Activated T-cell treated with anti-CD3 and anti-CD28 coated beads for 4 hours (primary cell): ENCODE data around the gene AFM.

Source experiments
- DNase-seq: peaks from one replicate; pipeline ENCODE4 v3.0.0-alpha.2; 2020

AFM gene, protein sequence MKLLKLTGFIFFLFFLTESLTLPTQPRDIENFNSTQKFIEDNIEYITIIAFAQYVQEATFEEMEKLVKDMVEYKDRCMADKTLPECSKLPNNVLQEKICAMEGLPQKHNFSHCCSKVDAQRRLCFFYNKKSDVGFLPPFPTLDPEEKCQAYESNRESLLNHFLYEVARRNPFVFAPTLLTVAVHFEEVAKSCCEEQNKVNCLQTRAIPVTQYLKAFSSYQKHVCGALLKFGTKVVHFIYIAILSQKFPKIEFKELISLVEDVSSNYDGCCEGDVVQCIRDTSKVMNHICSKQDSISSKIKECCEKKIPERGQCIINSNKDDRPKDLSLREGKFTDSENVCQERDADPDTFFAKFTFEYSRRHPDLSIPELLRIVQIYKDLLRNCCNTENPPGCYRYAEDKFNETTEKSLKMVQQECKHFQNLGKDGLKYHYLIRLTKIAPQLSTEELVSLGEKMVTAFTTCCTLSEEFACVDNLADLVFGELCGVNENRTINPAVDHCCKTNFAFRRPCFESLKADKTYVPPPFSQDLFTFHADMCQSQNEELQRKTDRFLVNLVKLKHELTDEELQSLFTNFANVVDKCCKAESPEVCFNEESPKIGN

GRCh38 chr4:73481358-73481757, at the start of gene AFM:
TSS of gene AFM (plus strand) at chr4:73481745. CDS start at chr4:73481776, 31 bp downstream.
- DNase-seq: no peak

DNA sequence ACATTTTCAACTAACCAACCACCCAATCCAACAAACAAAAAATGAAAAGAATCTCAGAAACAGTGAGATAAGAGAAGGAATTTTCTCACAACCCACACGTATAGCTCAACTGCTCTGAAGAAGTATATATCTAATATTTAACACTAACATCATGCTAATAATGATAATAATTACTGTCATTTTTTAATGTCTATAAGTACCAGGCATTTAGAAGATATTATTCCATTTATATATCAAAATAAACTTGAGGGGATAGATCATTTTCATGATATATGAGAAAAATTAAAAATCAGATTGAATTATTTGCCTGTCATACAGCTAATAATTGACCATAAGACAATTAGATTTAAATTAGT, 49.8 kb upstream of the AFM start:
- no peak for DNase-seq

DNA sequence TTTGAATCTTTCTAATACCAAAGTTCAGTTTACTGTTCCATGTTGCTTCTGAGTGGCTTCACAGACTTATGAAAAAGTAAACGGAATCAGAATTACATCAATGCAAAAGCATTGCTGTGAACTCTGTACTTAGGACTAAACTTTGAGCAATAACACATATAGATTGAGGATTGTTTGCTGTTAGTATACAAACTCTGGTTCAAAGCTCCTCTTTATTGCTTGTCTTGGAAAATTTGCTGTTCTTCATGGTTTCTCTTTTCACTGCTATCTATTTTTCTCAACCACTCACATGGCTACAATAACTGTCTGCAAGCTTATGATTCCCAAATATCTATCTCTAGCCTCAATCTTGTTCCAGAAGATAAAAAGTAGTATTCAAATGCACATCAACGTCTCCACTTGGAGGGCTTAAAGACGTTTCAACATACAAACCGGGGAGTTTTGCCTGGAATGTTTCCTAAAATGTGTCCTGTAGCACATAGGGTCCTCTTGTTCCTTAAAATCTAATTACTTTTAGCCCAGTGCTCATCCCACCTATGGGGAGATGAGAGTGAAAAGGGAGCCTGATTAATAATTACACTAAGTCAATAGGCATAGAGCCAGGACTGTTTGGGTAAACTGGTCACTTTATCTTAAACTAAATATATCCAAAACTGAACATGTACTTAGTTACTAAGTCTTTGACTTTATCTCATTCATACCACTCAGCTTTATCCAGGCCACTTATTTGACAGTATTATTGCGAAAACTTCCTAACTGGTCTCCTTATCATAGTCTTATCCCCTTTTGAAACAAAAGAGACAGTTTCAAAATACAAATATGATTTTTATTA, 49.2 kb upstream of the AFM start:
- no peak for DNase-seq

DNA sequence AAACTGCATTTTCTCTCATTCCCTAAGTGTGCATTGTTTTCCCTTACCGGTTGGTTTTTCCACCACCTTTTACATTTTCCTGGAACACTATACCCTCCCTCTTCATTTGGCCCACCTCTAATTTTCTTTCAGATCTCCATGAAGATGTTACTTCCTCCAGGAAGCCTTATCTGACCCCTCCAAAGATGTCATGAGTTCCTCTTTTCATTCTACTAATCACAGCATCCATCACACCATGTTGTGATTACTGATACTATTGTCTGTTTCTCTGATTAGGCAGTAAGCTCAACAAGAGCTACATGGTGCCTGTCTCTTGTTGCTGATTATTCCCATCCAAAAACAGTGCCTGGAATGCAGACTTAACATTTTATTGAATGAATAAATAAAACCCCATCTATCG, 48.4 kb upstream of the AFM start:
- DNase-seq: no peak

GRCh38 chr4:73434311-73434710, 47.2 kb upstream of the AFM start:
- no peak for DNase-seq

- DNase-seq: no peak
These were observed 45.6 kb upstream of the AFM start, which contains the start of gene AFP for GRCh38 chr4:73435984-73436383. TSS of gene AFP (plus strand) at chr4:73436221. CDS start at chr4:73436263, 42 bp downstream.

DNA sequence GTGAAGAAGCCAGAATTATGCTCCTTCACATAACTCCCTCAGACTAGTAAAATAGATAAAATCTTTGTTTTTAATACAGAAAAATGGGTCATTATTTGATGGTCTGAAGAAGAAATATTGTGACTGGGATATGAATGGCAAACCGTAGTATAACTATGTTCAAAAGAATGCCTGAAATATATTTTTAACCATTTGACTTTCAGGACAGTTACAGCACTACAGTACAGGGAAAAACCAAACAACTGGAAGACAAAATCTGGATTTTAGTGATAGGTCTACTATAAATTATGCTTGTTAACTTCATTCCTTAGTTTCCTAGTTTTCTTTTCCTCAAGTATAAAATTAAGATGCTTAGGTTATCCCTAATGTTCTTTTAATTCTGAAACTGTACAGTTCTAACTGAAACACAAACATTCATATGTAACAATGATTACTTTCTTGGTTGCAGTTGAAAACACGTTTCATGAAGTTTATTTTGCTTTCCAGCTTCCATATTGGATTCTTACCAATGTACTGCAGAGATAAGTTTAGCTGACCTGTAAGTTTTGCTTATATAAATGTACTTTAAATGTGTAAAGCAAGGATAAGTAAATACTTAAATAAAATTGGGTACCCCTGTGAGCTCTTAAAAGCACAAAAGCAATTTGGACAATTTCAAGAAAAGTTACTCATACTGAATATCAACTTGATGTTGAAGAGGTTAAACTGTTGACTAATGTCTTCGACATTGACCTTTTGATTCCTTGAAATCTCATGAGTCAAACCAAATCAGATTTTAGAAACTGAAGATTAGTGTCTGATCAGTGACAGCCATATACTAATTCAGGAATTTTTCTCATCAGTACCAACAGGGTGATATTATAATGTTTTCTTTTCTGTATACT, 44.6 kb upstream of the AFM start:
- no peak for DNase-seq

- no peak for DNase-seq
These were observed 44.0 kb upstream of the AFM start for GRCh38 chr4:73437558-73437956.

DNA sequence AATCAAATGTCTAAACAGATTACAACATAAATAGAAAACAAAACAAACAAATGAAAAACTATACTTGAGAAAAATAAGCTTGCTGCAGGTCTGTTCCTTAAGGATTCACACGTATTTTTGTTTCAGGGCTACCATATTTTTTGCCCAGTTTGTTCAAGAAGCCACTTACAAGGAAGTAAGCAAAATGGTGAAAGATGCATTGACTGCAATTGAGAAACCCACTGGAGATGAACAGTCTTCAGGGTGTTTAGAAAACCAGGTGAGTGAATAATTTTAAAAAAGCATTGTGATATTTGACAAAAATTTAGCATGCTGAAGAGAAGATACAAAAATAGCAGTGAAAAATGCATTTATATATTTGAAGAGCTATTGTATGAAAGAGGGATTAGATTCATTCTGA, 43.5 kb upstream of the AFM start:
- DNase-seq: no peak

GRCh38 chr4:73438582-73439215, 42.8 kb upstream of the AFM start:
- no peak for DNase-seq

GRCh38 chr4:73439445-73439844, 42.1 kb upstream of the AFM start:
- DNase-seq: no peak

- no peak for DNase-seq
These were observed 41.6 kb upstream of the AFM start for GRCh38 chr4:73439991-73440390.

GRCh38 chr4:73440653-73441052, 40.9 kb upstream of the AFM start:
- no peak for DNase-seq

GRCh38 chr4:73442275-73442674, 39.3 kb upstream of the AFM start:
- no peak for DNase-seq

DNA sequence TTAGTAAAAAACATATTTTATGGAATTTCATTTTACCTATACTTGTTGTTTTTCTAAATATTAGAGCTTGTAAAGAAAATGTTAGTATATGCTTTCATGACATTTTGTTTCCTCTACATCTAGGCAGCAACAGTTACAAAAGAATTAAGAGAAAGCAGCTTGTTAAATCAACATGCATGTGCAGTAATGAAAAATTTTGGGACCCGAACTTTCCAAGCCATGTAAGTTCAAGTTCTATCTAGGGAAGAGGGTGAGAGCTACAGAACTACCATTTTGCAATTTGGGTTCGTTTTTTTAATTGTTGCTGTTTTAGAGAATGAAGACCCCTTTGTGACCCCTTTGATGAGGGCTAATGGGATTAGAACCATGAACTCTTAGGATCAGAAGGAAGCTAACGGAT, 38.3 kb upstream of the AFM start:
- no peak for DNase-seq

- DNase-seq: no peak
These were observed 35.9 kb upstream of the AFM start for GRCh38 chr4:73445383-73446335.

GRCh38 chr4:73446336-73446938, 35.1 kb upstream of the AFM start:
- DNase-seq: no peak

DNA sequence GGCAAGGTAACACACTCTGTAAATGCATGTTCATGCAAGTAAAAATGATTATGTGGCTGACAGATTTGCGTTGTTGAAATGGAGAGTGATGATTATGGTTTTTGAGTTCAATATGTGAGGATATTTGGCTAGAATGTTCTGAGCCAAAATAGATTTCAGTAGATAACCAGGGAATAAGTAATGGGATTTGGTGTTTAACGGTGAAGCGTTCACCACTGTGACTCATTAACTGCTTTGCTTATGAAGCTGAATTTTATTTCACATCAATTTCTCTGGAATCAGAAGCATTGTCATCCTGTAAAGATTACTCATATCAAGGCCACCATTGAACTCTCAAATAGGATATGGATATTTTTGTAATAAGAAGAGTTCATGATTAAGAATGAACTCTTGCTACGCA, 33.9 kb upstream of the AFM start:
- DNase-seq: no peak

GRCh38 chr4:73448448-73449203, 32.9 kb upstream of the AFM start:
- DNase-seq: no peak
